Tibial nerve (tissue), 4 donors: ENCODE data around the gene ZFYVE1. TPM values are rescaled to one million over a fixed set of nuclear protein-coding genes. Genes with fewer than 3 reads are reported as not detected.

Source experiments
- DNase-seq, 2 donors: peaks; one replicate each; pipeline ENCODE4 v3.0.0-alpha.2; 2019; ENCODE audit warnings: low spot score in 2 of 2
- H3K27ac ChIP-seq, 4 donors: fragments of 200-600 bp; sonication (generic) in 3 of 4; one replicate each; pipeline ENCODE4 v1.5.1; 2017 to 2019; ENCODE audit warnings: mild to moderate bottlenecking in 1 of 4
- H3K27me3 ChIP-seq, 2 donors: fragments of 200-600 bp; sonication (generic) in 1 of 2; one replicate each; pipeline versions ENCODE4 v1.5.1 to v1.6.0; 2017 to 2019
- H3K36me3 ChIP-seq, 3 donors: fragments of 200-600 bp; sonication (generic); one replicate each; pipeline ENCODE4 v1.5.1; 2018 to 2019
- H3K4me1 ChIP-seq, 4 donors: fragments of 200-600 bp; sonication (generic) in 3 of 4; one replicate each; pipeline ENCODE4 v1.5.1; 2017 to 2019
- H3K4me3 ChIP-seq, 4 donors: fragments of 200-600 bp; sonication (generic) in 3 of 4; one replicate each; pipeline ENCODE4 v1.5.1; 2017 to 2019; ENCODE audit warnings: mild to moderate bottlenecking in 1 of 4, moderate library complexity in 1 of 4
- H3K9me3 ChIP-seq, 4 donors: fragments of 200-600 bp; sonication (generic) in 3 of 4; one replicate each; pipeline ENCODE4 v1.5.1; 2017 to 2019
- EP300 ChIP-seq, 2 donors: sonication (generic); formaldehyde crosslinking; IDR thresholded peaks; one replicate each; pipeline ENCODE4 v1.6.1; 2017; ENCODE audit warnings: antibody characterized with exemption in 2 of 2, mild to moderate bottlenecking in 1 of 2
- POLR2A ChIP-seq, 2 donors: fragments of 450-650 bp; IDR thresholded peaks; one replicate each; pipeline ENCODE4 v1.6.1; 2017; ENCODE audit warnings: antibody characterized with exemption in 2 of 2, mild to moderate bottlenecking in 2 of 2, moderate library complexity in 2 of 2
- WGBS, 2 donors: methylation state at CpG; one replicate each; pipeline ENCODE4 v1.1.5; 2018; 5-methylcytosine and 5-hydroxymethylcytosine counted together
- total RNA-seq, 4 donors: library from RNA; depleted of rRNA; stranded (reverse); fragments of >200 nt; gene quantifications; one replicate each; pipeline ENCODE4 v1.1.0, GENCODE V29; 2016
- TF ChIP-seq, protein P1 (sequence below), 5 experiments: fragments of 200-600 bp in 3 of 5; fragments of 450-650 bp in 2 of 5; sonication (generic) in 3 of 5; IDR thresholded peaks; one replicate each; pipeline ENCODE4 v1.5.1; 2016 to 2019; ENCODE audit warnings: antibody characterized with exemption in 5 of 5, mild to moderate bottlenecking in 3 of 5, moderate library complexity in 2 of 5

ZFYVE1 gene
- total RNA-seq, 4 donors from 2014 or later: 16.5 to 30.3 (median 23.0) TPM

DNA sequence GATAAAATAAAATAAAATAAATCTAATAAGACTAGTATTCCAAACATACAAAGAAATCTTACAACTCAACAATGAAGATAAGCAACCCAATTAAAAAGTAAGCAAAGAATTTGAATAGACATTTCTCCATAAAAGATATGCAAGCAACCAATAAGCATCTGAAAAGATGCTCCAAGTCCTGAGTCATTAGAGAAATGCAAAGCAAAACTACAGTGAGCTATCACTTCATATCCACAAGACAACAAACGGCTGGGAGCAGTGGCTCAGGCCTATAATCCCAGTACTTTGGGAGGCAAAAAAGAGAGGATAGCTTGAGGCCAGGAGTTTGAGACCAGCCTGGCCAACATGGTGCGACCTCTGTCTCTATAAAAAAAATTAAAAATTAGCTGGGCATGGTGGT lies 26.8 kb downstream of the ZFYVE1 start:
- 81 to 88% methylated on average over 2 of the region's 2 CpGs for WGBS, 2 donors
- Histone ChIP-seq H3K27me3 (no peaks in the 10 kb centered on the region), H3K36me3 (peaks cover 0 to 45% (median 21%) of the 10 kb centered on the region in 3 donors), H3K9me3 (no peaks in the 10 kb centered on the region), H3K4me3 (no peak overlapping the region), H3K27ac (no peak overlapping the region), H3K4me1 (peaks cover 0 to 7% (median 0%) of the 10 kb centered on the region in 4 donors)
- TF ChIP-seq EP300 (IDR thresholded peaks at IDR 0.05): no peak
- TF ChIP-seq POLR2A (IDR thresholded peaks at IDR 0.05): no peak
- TF ChIP-seq, protein P1, sequence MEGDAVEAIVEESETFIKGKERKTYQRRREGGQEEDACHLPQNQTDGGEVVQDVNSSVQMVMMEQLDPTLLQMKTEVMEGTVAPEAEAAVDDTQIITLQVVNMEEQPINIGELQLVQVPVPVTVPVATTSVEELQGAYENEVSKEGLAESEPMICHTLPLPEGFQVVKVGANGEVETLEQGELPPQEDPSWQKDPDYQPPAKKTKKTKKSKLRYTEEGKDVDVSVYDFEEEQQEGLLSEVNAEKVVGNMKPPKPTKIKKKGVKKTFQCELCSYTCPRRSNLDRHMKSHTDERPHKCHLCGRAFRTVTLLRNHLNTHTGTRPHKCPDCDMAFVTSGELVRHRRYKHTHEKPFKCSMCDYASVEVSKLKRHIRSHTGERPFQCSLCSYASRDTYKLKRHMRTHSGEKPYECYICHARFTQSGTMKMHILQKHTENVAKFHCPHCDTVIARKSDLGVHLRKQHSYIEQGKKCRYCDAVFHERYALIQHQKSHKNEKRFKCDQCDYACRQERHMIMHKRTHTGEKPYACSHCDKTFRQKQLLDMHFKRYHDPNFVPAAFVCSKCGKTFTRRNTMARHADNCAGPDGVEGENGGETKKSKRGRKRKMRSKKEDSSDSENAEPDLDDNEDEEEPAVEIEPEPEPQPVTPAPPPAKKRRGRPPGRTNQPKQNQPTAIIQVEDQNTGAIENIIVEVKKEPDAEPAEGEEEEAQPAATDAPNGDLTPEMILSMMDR (IDR thresholded peaks at IDR 0.05): no peak
- no peak for DNase-seq

DNA sequence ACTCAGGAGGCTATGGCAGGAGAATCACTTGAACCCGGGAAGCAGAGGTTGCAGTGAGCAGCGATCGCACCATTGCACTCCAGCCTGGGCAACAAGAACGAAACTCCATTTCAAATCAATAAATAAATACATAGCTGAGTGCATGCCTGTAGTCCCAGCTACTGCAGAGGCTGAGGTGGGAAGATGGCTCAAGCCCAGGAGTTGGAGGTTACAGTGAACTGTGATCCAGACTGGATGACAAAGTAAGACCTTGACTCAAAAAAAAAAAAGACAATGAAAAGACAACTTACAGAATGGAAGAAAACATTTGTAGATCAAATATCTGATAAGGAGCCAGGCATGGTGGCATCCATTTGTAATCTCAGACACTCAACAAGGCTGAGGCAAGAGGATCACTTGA lies 27.6 kb downstream of the ZFYVE1 start:
- WGBS, 2 donors: 98% methylated on average over 4 of the region's 4 CpGs
- H3K4me3 ChIP-seq: no peak overlapping the region
- no peaks in the 10 kb centered on the region for H3K27me3 ChIP-seq
- H3K36me3 ChIP-seq: peaks cover 0 to 53% (median 21%) of the 10 kb centered on the region in 3 donors
- no peak for TF ChIP-seq EP300 (IDR thresholded peaks at IDR 0.05)
- TF ChIP-seq, protein P1 (IDR thresholded peaks at IDR 0.05): no peak
- TF ChIP-seq POLR2A (IDR thresholded peaks at IDR 0.05): no peak
- no peaks in the 10 kb centered on the region for H3K9me3 ChIP-seq
- DNase-seq: no peak
- H3K27ac ChIP-seq: no peak overlapping the region
- peaks cover 0 to 7% (median 0%) of the 10 kb centered on the region in 4 donors for H3K4me1 ChIP-seq

DNA sequence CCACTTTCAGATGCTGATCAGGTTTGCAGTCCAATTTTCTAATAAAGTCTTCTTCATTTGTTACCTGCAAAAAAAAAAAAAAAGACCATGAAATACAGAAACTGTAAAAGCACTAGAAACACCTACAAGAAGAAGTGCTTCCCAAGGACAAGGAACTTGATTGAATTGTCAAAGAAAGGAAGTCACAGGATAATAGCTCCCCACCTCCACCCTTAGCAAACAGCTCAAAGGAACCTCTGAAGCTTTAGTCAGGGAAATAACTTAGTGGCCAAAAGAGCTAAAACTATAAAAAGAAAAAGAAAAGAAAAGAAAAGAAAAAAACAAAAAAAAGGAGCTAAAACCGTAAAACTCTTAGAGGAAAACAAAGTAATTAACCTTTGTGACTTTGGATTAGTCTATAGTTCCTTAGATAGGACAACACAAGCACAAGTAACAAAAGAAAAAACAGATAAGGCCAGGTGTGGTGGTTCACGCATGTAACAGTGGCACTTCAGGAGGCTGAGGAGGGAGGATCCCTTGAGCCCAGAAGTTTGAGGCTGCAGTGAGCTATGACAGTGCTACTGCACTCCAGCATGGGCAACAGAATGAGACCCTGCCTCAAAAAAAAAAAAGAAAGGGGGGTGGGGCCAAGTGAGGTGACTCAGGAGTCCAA lies 28.5 kb downstream of the ZFYVE1 start:
- no peaks in the 10 kb centered on the region for H3K27me3 ChIP-seq
- peaks cover 0 to 54% (median 21%) of the 10 kb centered on the region in 3 donors for H3K36me3 ChIP-seq
- DNase-seq: no peak
- no peaks in the 10 kb centered on the region for H3K9me3 ChIP-seq
- H3K4me3 ChIP-seq: no peak overlapping the region
- no peak overlapping the region for H3K27ac ChIP-seq
- H3K4me1 ChIP-seq: peaks cover 0 to 7% (median 0%) of the 10 kb centered on the region in 4 donors
- TF ChIP-seq, protein P1 (IDR thresholded peaks at IDR 0.05): no peak
- TF ChIP-seq POLR2A (IDR thresholded peaks at IDR 0.05) (no peak), EP300 (IDR thresholded peaks at IDR 0.05) (no peak)
- WGBS, 2 donors: 78 to 87% methylated on average over 2 of the region's 2 CpGs

DNA sequence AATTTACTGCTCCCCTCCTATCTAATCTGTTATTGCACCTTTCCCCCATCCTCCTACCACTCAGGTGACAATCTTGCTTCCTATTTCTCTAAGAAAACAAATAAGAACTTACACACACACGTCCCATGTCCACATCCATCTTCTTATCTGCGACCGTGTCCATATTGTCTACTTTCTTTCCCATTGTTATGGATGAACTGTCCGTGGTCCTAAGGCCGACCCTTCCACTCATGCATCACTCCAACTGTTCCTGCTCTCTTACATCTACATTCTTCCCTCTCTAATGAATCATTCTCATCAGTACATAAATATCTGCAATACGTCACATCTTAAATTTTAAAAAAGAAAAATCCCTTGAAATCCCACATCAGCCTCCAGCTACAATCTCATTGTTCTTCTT lies 30.0 kb downstream of the ZFYVE1 start:
- no peaks in the 10 kb centered on the region for H3K27me3 ChIP-seq
- H3K27ac ChIP-seq: no peak overlapping the region
- H3K9me3 ChIP-seq: no peaks in the 10 kb centered on the region
- H3K4me3 ChIP-seq: no peak overlapping the region
- peaks cover 0 to 66% (median 28%) of the 10 kb centered on the region in 3 donors for H3K36me3 ChIP-seq
- TF ChIP-seq EP300 (IDR thresholded peaks at IDR 0.05) (no peak), POLR2A (IDR thresholded peaks at IDR 0.05) (no peak)
- TF ChIP-seq, protein P1 (IDR thresholded peaks at IDR 0.05): no peak
- DNase-seq: no peak
- peaks cover 0 to 1% (median 0%) of the 10 kb centered on the region in 4 donors for H3K4me1 ChIP-seq
- WGBS, 2 donors: 95 to 97% methylated on average over 6 of the region's 6 CpGs

DNA sequence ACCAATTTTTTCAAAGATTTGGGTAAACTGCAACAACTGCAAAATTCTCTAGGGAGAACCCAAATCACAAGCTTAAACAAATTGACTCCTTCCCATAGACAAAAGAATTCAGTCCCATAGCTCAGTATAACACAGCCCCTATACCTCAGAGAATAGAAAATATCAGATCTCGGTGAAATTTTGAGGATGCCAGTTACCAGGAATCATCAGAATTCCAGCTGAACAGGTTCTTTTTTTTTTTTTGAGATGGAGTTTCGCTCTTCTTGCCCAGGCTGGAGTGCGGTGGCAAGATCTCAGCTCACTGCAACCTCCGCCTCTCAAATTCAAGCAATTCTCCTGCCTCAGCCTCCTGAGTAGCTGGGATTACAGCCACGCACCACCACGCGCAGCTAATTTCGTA lies 36.7 kb downstream of the ZFYVE1 start:
- peaks cover 0 to 76% (median 7%) of the 10 kb centered on the region in 3 donors for H3K36me3 ChIP-seq
- 94 to 96% methylated on average over 8 of the region's 8 CpGs for WGBS, 2 donors
- no peaks in the 10 kb centered on the region for H3K9me3 ChIP-seq

More for the DNA sequence above, 36.7 kb downstream of the ZFYVE1 start:
- DNase-seq: no peak
- no peak for TF ChIP-seq EP300 (IDR thresholded peaks at IDR 0.05)
- TF ChIP-seq POLR2A (IDR thresholded peaks at IDR 0.05): no peak
- TF ChIP-seq, protein P1 (IDR thresholded peaks at IDR 0.05): no peak
- H3K27me3 ChIP-seq: no peaks in the 10 kb centered on the region
- no peak overlapping the region for H3K27ac ChIP-seq
- no peak overlapping the region for H3K4me3 ChIP-seq
- no peaks in the 10 kb centered on the region for H3K4me1 ChIP-seq
